ENCODE results near the gene CNOT1.

The CNOT1 gene

GRCh38 chr16:58584831-58585505, 44.7 kb downstream of the CNOT1 start:
- TF ChIP-seq MYC (IDR thresholded peaks at IDR 0.05; ENCODE audit: low read depth, low read length) (no peak), MAX (IDR thresholded peaks at IDR 0.05; ENCODE audit: low read depth, low read length) (no peak)
- no peak for DNase-seq (ENCODE audit: low read depth)
- H3K4me3 ChIP-seq (ENCODE audit: low read depth, low read length) = no peak overlapping the region

GRCh38 chr16:58582971-58583765, 46.5 kb downstream of the CNOT1 start:
- peak; percentile 50 for DNase-seq (ENCODE audit: low read depth)
- no peak overlapping the region for H3K4me3 ChIP-seq (ENCODE audit: low read depth, low read length)
- no peak for TF ChIP-seq CTCF (IDR thresholded peaks at IDR 0.05; ENCODE audit: low read depth, low read length)
- no peak for TF ChIP-seq MYC (IDR thresholded peaks at IDR 0.05; ENCODE audit: low read depth, low read length)
- no peak for TF ChIP-seq POLR2A (IDR thresholded peaks at IDR 0.05; ENCODE audit: extremely low read depth, insufficient read length)
- no peak for TF ChIP-seq MAX (IDR thresholded peaks at IDR 0.05; ENCODE audit: low read depth, low read length)

GRCh38 chr16:58582133-58582532, 47.5 kb downstream of the CNOT1 start:
- TF ChIP-seq POLR2A (IDR thresholded peaks at IDR 0.05; ENCODE audit: extremely low read depth, insufficient read length) = no peak
- no peak overlapping the region for H3K4me3 ChIP-seq (ENCODE audit: low read depth, low read length)
- DNase-seq (ENCODE audit: low read depth) = no peak

GRCh38 chr16:58579587-58579986, 50.0 kb downstream of the CNOT1 start:
- DNase-seq (ENCODE audit: low read depth) = no peak
- no peak overlapping the region for H3K4me3 ChIP-seq (ENCODE audit: low read depth, low read length)
- TF ChIP-seq MAX (IDR thresholded peaks at IDR 0.05; ENCODE audit: low read depth, low read length) (no peak), MYC (IDR thresholded peaks at IDR 0.05; ENCODE audit: low read depth, low read length) (no peak), CTCF (IDR thresholded peaks at IDR 0.05; ENCODE audit: low read depth, low read length) (no peak), POLR2A (IDR thresholded peaks at IDR 0.05; ENCODE audit: extremely low read depth, insufficient read length) (no peak)

GRCh38 chr16:58578642-58579041, 51.0 kb downstream of the CNOT1 start:
- no peak for DNase-seq (ENCODE audit: low read depth)
- TF ChIP-seq MAX (IDR thresholded peaks at IDR 0.05; ENCODE audit: low read depth, low read length) = no peak
- TF ChIP-seq CTCF (IDR thresholded peaks at IDR 0.05; ENCODE audit: low read depth, low read length) = no peak
- no peak for TF ChIP-seq MYC (IDR thresholded peaks at IDR 0.05; ENCODE audit: low read depth, low read length)
- TF ChIP-seq POLR2A (IDR thresholded peaks at IDR 0.05; ENCODE audit: extremely low read depth, insufficient read length) = no peak
- no peak overlapping the region for H3K4me3 ChIP-seq (ENCODE audit: low read depth, low read length)

- TF ChIP-seq CTCF (IDR thresholded peaks at IDR 0.05; ENCODE audit: low read depth, low read length) (no peak), POLR2A (IDR thresholded peaks at IDR 0.05; ENCODE audit: extremely low read depth, insufficient read length) (no peak), MYC (IDR thresholded peaks at IDR 0.05; ENCODE audit: low read depth, low read length) (no peak), MAX (IDR thresholded peaks at IDR 0.05; ENCODE audit: low read depth, low read length) (no peak)
- no peak overlapping the region for H3K4me3 ChIP-seq (ENCODE audit: low read depth, low read length)
- DNase-seq (ENCODE audit: low read depth) = no peak
Measured at GRCh38 chr16:58577141-58577540, 52.5 kb downstream of the CNOT1 start.

Data from NB4 (cell line).